ENCODE measurements around the gene APBA2. TPM values are rescaled to one million over a fixed set of nuclear protein-coding genes. Genes with fewer than 3 reads are reported as not detected.

Gene APBA2
- total and polyA plus RNA-seq, 7 donors, result 0.06 to 0.36 (median 0.08) TPM; not detected in 2

DNA sequence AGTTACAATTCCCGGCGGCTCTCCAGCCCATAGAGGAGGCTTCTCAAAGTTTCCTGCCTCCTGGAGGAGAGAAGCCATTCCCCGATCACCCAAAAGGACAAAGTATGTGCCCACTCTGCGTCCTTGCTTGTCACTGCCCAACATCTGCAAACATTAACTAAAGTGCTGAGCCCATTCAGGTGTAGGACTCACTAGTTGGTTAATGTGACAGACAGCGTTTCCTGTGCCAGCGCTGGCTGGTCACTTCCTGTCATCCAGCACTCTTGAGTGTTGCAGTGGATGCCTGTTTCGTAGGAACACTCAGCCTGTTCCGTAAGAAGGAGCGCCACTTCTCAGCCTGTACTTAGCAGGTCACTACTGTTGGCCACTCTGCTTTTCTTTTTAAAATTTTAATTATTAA lies 100.3 kb downstream of the APBA2 start:
- no peaks in the 10 kb centered on the region for H3K4me1 ChIP-seq
- TF ChIP-seq, protein P1, sequence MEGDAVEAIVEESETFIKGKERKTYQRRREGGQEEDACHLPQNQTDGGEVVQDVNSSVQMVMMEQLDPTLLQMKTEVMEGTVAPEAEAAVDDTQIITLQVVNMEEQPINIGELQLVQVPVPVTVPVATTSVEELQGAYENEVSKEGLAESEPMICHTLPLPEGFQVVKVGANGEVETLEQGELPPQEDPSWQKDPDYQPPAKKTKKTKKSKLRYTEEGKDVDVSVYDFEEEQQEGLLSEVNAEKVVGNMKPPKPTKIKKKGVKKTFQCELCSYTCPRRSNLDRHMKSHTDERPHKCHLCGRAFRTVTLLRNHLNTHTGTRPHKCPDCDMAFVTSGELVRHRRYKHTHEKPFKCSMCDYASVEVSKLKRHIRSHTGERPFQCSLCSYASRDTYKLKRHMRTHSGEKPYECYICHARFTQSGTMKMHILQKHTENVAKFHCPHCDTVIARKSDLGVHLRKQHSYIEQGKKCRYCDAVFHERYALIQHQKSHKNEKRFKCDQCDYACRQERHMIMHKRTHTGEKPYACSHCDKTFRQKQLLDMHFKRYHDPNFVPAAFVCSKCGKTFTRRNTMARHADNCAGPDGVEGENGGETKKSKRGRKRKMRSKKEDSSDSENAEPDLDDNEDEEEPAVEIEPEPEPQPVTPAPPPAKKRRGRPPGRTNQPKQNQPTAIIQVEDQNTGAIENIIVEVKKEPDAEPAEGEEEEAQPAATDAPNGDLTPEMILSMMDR (IDR thresholded peaks at IDR 0.05), result no peak

DNA sequence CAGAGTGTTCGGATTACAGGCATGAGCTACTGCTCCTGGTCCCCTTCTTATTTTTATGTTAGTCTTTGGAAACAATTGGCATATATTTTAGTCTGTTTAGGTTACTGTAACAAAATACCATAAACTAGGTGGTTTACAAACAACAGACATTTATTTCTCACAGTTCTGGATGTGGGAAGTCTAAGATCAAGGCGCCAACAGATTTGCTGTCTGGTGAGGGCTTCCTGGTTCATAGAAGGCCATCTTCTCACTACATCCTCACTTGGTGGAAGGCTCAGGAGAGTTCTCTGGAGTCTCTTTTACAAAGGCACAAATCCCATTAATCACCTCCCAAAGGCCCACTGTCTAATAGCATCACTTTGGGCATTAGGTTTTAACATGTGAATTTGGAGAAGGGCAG lies 101.0 kb downstream of the APBA2 start:
- Histone ChIP-seq H3K4me1 (no peaks in the 10 kb centered on the region), H3K4me3 (no peak overlapping the region), H3K27me3 (ENCODE audit: insufficient read depth in 3 of 3, low read length in 2 of 3) (peaks cover 0 to 2% (median 0%) of the 10 kb centered on the region in 3 donors), H3K27ac (no peak overlapping the region), H3K9me3 (no peaks in the 10 kb centered on the region), H3K36me3 (ENCODE audit: insufficient read depth in 1 of 2, low read depth in 1 of 2) (no peaks in the 10 kb centered on the region)
- ATAC-seq (no peak), DNase-seq (no peak)
- WGBS, 3 donors, result 95 to 98% (median 97%) methylated on average over 2 of the region's 2 CpGs
- TF ChIP-seq, protein P1 (IDR thresholded peaks at IDR 0.05), result no peak
- intact Hi-C loops (cut with DNase I), result no loop called here

More for the DNA sequence above, 100.3 kb downstream of the APBA2 start:
- DNase-seq (no peak), ATAC-seq (no peak)
- intact Hi-C loops (cut with DNase I), result no loop called here
- 77 to 84% (median 83%) methylated on average over 9 of the region's 9 CpGs for WGBS, 3 donors
- Histone ChIP-seq H3K4me3 (no peak overlapping the region), H3K27ac (no peak overlapping the region), H3K27me3 (ENCODE audit: insufficient read depth in 3 of 3, low read length in 2 of 3) (peaks cover 0 to 2% (median 0%) of the 10 kb centered on the region in 3 donors), H3K9me3 (no peaks in the 10 kb centered on the region), H3K36me3 (ENCODE audit: insufficient read depth in 1 of 2, low read depth in 1 of 2) (no peaks in the 10 kb centered on the region)

DNA sequence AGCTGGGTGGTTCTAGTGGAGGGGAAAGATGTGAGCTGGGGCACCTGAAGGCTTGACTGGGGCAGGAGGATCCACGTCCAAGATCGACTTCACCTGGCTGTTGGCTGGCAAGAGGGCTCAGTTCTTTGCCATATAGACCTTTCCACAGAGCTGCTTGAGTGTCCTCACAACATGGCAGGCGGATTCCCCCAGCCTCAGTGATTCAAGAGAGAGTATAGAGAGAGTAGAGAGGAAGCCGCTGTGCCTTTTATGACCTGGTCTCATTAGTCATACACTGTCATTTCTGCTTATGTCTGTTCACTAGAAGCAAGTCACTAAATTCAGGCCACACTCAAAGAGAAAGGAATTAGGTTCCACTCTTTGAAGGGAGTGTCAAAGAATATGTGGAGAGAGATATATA lies 101.6 kb downstream of the APBA2 start:
- H3K27me3 ChIP-seq (ENCODE audit: insufficient read depth in 3 of 3, low read length in 2 of 3), result peaks cover 0 to 2% (median 0%) of the 10 kb centered on the region in 3 donors
- no peak overlapping the region for H3K27ac ChIP-seq
- H3K36me3 ChIP-seq (ENCODE audit: insufficient read depth in 1 of 2, low read depth in 1 of 2), result no peaks in the 10 kb centered on the region
- intact Hi-C loops (cut with DNase I), result no loop called here
- no peak for ATAC-seq
- TF ChIP-seq, protein P1 (IDR thresholded peaks at IDR 0.05), result no peak
- no peak for DNase-seq
- H3K4me1 ChIP-seq, result no peaks in the 10 kb centered on the region
- H3K9me3 ChIP-seq, result no peaks in the 10 kb centered on the region
- H3K4me3 ChIP-seq, result no peak overlapping the region
- WGBS, 3 donors, result 93 to 96% (median 95%) methylated on average over 4 of the region's 4 CpGs

DNA sequence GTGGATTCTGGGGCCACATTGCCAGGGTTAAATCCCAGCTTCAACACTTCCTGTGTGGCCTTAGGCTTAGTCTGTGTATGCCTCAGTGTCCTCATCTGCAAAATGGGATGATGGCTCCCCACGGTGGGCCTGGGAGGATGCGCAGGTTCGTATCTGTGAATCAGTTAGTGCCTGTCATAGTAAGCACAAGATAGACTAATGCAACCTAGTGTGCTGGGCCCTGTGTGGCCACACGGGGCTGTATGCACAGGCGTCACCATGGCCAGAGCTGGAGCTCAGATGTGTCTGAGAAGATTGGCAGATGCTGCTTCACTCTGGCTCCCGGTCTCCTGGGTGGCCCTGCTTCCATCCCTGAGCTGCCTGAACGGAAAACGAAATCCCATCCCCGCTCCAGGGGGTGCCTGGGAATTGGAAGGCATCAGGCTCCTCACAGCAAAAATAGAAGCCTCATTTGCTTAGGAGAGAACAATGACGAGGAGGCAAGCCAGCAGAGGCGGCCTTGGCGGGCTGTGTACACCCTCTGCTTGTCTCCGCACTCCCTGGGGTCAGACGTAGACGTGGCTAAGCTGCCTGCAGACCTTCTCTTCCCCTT lies 103.6 kb downstream of the APBA2 start:
- no peaks in the 10 kb centered on the region for H3K9me3 ChIP-seq
- TF ChIP-seq, protein P1 (IDR thresholded peaks at IDR 0.05), result no peak
- intact Hi-C loops (cut with DNase I), result no loop called here
- no peak overlapping the region for H3K4me3 ChIP-seq
- no peak overlapping the region for H3K27ac ChIP-seq
- H3K4me1 ChIP-seq, result no peaks in the 10 kb centered on the region
- H3K36me3 ChIP-seq (ENCODE audit: insufficient read depth in 1 of 2, low read depth in 1 of 2), result no peaks in the 10 kb centered on the region
- WGBS, 3 donors, result 50 to 59% (median 55%) methylated on average over 15 of the region's 15 CpGs
- no peak for DNase-seq
- no peak for ATAC-seq
- peaks cover 0 to 2% (median 0%) of the 10 kb centered on the region in 3 donors for H3K27me3 ChIP-seq (ENCODE audit: insufficient read depth in 3 of 3, low read length in 2 of 3)

DNA sequence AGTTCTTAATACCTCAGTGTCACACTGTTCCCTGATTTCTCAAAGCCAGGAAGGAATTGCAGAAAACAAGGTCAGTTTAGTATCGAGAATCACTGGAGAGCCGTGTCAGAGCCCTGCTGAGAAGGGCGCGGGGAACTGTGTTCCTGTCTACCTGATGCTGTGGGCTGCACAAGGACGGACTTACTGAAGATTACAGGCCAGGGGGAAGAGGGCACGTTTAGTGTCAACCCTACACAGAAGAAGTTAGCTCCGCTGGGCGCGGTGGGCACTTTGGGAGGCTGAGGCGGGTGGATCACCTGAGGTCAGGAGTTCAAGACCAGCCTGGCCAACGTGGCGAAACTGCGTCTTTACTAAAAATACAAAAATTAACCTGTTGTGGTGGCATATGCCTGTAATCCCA lies 104.1 kb downstream of the APBA2 start:
- no peak for DNase-seq
- TF ChIP-seq, protein P1 (IDR thresholded peaks at IDR 0.05), result no peak
- no peak for ATAC-seq
- intact Hi-C loops (cut with DNase I), result loop anchor here in 1 of 2 donors (5.0 kb wide), 1 partner anchor 1228 kb away; no protein-coding TSS in a partner anchor
- Histone ChIP-seq H3K4me1 (no peaks in the 10 kb centered on the region), H3K27ac (no peak overlapping the region), H3K27me3 (ENCODE audit: insufficient read depth in 3 of 3, low read length in 2 of 3) (peaks cover 0 to 2% (median 0%) of the 10 kb centered on the region in 3 donors), H3K9me3 (no peaks in the 10 kb centered on the region), H3K4me3 (no peak overlapping the region), H3K36me3 (ENCODE audit: insufficient read depth in 1 of 2, low read depth in 1 of 2) (no peaks in the 10 kb centered on the region)
- 81 to 85% (median 85%) methylated on average over 13 of the region's 13 CpGs for WGBS, 3 donors

Measured in psoas muscle (tissue), 8 donors.